Activated naive CD8-positive, alpha-beta T cell treated with anti-CD3 and anti-CD28 coated beads, Interleukin-2, amount 50 U/mL, for 16 hours (primary cell): ENCODE results near the gene C1QA.

Experiments used
- DNase-seq: peaks from one replicate; pipeline ENCODE4 v3.0.0-alpha.2; 2020; ENCODE audit warnings: low read depth, low spot score

The C1QA gene, protein sequence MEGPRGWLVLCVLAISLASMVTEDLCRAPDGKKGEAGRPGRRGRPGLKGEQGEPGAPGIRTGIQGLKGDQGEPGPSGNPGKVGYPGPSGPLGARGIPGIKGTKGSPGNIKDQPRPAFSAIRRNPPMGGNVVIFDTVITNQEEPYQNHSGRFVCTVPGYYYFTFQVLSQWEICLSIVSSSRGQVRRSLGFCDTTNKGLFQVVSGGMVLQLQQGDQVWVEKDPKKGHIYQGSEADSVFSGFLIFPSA

DNA sequence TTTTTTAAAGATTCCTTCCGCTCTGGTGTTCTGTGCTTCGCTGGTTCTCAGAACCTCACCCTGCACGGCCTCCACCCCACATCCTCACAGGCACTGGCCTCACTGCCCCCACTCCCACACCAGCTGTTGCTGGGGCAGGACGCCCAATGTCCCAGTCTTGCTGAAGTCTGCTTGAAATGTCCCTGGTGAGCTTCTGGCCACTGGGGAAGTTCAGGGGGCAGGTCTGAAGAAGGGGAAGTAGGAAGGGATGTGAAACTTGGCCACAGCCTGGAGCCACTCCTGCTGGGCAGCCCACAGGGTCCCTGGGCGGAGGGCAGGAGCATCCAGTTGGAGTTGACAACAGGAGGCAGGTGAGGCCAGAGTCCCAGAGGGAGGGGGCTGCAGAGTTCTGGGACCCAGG is at the start of gene C1QA:
C1QA (plus strand) TSS at position 276 of the 400 bp plus-strand sequence. CDS start 989 bp downstream, outside the sequence.
- DNase-seq: no peak

DNA sequence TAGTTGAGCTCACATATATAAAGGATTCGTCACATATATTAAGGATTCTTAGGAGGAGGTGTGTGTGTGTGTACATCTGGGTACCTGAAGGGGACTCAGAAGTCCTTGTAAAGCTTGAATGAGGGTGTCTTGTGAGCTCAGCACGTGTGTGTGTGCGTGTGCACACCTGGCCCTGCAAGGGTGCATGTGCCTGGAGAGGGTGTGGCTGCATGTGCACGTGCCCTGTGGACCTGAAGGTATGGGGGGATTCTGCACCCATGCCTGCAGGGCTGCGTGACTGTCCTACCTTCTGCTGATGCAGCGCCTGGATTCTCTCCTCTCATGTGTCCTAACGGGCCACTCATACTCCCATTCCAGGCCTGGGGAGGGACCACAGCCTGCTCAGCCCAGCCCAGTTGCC is 49.2 kb upstream of the C1QA start:
- DNase-seq: no peak

GRCh38 chr1:22588899-22589422 is 47.5 kb upstream of the C1QA start:
- DNase-seq: no peak

- no peak for DNase-seq
These were observed 44.9 kb upstream of the C1QA start for GRCh38 chr1:22591576-22591975.

DNA sequence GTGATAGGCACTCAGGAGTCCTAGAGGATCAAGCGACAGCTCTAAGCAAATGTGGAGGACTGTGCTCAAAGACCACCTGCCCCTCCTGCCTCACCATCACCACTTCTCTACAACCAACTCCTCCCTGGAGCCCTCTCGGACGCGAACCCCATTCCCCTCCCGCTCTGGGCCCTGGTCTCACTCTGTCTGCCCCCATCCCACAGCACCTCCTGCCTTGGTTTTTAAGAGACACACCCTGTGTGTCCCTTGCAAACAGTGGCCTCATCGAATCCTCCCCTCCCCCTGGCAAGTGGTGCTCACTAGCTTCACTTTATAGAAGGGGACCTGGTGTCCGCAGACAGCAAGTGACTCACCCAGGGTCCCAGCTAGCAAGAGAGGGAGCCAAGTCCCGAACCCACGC is 44.4 kb upstream of the C1QA start:
- no peak for DNase-seq

- DNase-seq: no peak
These were observed 43.3 kb upstream of the C1QA start for GRCh38 chr1:22592919-22593790.

DNA sequence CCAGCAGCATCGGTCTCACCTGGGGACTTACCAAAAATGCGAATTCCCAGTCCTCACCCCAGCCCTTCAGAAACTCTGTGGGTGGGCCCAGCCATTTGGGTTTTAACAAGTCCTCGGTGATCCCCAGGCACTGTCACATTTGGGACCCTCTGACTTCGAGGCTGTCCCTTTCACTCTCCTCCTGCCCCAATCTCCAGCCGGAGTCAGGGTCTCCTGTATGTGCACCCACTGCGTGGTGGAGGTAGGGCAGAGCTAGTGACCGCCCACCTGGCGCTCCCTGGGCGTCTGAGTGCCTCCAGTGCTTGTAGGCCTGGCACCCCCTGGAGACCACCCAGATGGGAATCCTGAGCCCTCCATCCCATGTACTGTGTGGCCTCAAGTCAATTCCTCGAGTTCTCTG is 42.0 kb upstream of the C1QA start:
- DNase-seq: no peak

DNA sequence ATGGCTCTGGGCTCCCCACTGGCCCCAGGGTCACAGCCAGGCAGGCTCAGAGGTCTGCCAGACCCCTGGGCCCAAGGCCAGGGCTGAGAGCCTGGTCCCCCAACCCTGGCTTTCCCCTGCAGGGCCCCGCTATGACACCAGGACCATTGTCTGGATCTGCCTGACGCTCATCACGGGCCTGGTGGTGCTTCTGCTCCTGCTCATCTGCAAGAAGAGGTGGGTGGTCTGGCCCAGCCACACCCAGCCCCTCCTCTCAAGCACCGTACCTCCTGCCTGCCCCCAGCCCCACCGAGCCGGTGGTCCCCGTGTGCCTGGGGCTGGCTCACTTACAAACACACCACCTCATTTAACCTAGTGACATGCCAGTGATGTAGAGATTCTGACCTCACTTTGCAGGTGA is 41.3 kb upstream of the C1QA start:
- no peak for DNase-seq

- no peak for DNase-seq
These were observed 39.0 kb upstream of the C1QA start for GRCh38 chr1:22597301-22597965.

DNA sequence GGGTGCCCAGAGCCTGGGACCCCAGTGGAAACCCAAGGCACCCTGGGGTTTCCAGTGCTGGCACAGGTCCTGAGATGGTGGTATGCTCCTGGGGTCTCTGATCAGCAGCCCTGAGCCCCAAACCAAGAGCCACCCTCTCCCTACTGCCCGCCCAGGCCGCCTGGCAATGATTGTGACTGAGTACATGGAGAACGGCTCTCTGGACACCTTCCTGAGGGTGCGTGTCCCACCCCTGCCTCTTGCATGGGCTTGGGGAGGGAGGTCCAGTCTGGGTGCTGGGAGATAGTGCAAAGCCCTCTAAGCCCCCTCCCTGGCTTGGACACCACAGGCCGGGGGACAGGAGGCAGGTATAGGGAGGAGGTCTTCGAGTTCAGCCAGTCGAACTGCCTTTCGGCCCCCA is 38.4 kb upstream of the C1QA start:
- no peak for DNase-seq

DNA sequence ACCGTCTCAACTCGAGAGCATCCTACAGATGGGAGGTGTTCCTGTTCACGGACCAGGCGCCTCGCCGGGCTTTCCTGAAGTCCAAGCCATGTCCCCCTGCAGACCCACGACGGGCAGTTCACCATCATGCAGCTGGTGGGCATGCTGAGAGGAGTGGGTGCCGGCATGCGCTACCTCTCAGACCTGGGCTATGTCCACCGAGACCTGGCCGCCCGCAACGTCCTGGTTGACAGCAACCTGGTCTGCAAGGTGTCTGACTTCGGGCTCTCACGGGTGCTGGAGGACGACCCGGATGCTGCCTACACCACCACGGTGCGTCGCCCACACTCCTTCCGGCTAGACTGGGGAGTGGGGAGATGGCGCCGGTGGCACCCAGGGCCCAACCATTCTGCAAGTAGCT is 37.7 kb upstream of the C1QA start:
- no peak for DNase-seq

- no peak for DNase-seq
These were observed 36.2 kb upstream of the C1QA start for GRCh38 chr1:22600071-22600816.

DNA sequence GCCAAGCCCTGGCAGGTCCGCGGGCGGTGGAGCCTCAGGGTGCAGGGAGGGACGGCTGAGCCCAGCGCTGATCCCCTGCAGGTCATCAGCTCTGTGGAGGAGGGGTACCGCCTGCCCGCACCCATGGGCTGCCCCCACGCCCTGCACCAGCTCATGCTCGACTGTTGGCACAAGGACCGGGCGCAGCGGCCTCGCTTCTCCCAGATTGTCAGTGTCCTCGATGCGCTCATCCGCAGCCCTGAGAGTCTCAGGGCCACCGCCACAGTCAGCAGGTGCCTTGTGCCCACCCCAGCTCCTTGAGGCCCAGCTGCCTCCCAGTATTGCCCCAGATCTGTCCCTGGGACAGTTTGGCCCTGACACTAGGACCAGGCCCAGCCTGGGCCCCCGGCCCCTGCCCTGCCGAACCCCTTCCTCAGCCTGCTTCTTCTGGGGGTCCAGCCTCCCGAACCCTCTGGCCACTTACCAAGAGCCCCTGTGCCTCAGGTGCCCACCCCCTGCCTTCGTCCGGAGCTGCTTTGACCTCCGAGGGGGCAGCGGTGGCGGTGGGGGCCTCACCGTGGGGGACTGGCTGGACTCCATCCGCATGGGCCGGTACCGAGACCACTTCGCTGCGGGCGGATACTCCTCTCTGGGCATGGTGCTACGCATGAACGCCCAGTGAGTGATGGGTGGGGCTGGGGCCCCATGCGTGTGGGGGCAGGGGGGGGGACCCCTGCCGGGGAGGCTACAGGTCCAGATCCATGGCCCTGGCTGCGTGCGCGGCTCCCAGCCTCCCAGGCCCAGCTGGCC is 35.4 kb upstream of the C1QA start:
- no peak for DNase-seq

- DNase-seq: no peak
These were observed 34.8 kb upstream of the C1QA start for GRCh38 chr1:22601610-22602009.

GRCh38 chr1:22602060-22602740 is 34.2 kb upstream of the C1QA start:
- no peak for DNase-seq

DNA sequence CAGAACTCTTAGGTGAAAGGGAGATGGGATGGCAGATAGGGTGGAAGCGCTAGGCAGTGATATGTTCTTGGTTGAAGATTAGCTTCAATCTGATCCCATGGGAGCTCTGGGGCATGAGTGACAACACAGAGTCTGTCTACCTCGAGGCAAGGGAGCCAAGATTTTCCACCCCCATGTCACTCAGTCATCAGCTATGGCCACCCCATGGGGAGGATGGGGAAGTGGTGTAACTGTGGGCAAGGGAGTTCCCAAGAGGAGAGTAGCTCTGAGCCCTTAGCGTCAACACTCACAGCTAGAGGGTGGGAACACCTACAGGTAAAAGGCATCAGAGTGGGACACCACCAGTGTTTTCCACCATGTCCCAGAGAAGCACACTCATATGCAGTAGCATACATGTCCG is 30.3 kb upstream of the C1QA start:
- no peak for DNase-seq

DNA sequence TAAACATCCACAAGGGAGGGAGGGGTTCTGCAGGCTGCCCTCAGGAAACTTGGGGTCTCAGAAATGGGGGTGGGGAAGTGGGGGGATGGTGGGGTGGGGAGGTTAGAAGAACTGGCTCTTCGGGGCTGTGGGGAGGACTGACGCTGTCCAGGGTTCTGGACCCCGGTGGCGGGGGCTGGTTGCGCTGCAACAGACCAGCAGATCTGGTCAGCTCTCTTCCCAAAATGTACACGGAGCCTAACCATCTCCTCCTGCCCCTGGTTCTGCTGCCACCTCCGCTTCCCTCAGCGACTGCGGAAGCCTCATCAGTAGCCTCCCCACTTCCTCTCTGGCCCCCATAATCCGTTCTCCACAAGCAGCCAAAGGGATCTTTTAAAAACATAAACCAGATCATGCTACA is 29.3 kb upstream of the C1QA start:
- DNase-seq: no peak

DNA sequence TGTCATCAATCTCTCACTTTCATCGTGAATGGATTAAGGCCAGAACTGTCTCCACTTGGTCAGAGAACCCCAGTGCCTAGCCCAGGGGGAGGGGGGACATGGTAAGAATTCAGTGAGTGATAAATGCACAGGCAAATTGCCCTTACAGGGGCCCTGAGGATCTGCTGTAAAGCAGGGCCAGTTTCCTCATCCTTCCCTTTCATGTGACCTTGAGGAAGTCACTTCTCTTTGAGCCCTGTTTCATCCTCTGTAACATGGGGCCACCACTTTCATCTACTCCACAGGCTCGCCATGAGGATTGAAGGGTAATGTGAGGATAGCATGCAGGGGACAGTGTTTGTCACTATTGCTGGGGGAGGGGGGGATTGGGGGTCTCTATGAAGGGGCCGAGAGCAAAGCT is 28.1 kb upstream of the C1QA start:
- DNase-seq: no peak

DNA sequence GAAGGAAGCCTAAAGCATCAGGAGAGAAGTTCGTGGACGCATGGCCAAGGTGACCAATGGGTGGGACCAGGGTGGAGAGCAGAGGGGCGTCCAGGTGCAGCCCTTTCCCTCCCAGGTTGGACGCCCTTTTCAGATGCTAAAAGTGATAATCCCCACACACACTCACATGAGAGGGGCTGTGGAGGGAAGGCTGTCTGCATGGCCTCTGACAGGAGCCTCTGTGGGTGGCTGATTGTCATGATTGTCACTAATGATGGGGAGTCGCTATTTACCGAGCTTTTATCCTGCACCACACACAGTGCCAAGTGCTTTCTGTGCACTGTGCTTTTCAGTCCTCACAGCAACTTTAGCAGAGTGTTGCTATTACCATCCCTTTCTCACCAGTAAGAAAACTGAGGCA is 27.1 kb upstream of the C1QA start:
- no peak for DNase-seq

DNA sequence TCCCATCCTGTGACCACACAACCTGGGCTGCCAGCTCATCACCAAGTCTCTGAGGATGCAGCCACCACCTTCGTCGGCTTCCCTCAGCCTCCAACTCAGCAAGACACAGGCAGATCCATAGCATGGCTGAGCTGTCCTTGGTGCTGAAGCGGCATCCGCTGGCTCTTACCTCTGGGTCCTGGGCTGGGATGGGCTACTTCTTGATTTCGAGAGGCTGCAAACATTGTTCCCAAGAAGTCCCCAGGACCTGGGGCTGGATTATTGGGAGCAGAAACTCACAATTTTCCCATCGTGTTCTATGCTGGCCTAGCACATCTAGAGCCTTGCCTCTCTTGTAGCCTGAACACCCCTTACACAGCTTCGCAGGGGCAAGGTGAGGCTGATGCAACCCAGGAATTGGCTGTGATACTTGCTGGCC is 24.9 kb upstream of the C1QA start:
- no peak for DNase-seq
